ENCODE results near the gene RHD. TPM values are rescaled to one million over a fixed set of nuclear protein-coding genes. Genes with fewer than 3 reads are reported as not detected.

Gene RHD
- total and polyA plus RNA-seq, 2 experiments from 2014 or later: 0.21 to 0.26 TPM

Other genes starting within 250 kb of the RHD start
- 22.9 and 24.6 TPM in 2 replicates for gene SYF2, start 40.0 kb upstream of the RHD start, total RNA-seq (2014; rRNA removed; shearing (Covaris generic))
- gene SYF2, start 40.0 kb upstream of the RHD start, polyA plus RNA-seq (2016; fragmentation: Nextera tagmentation; extraction: Ambion mirVana): 74.5 and 82.6 TPM in 2 replicates
- gene RSRP1, start 25.1 kb upstream of the RHD start, total RNA-seq (2014; rRNA removed; shearing (Covaris generic)): 91.4 and 107 TPM in 2 replicates
- 77.0 and 93.7 TPM in 2 replicates for gene RSRP1, start 25.1 kb upstream of the RHD start, polyA plus RNA-seq (2016; fragmentation: Nextera tagmentation; extraction: Ambion mirVana)
- 71.4 and 74.9 TPM in 2 replicates for gene TMEM50A, start 65.8 kb downstream of the RHD start, total RNA-seq (2014; rRNA removed; shearing (Covaris generic))
- 181 and 189 TPM in 2 replicates for gene TMEM50A, start 65.8 kb downstream of the RHD start, polyA plus RNA-seq (2016; fragmentation: Nextera tagmentation; extraction: Ambion mirVana)
- 0.17 TPM in 1 of 2 replicates, not detected in the other for gene RHCE, start 148.3 kb downstream of the RHD start, total RNA-seq (2014; rRNA removed; shearing (Covaris generic))
- gene RHCE, start 148.3 kb downstream of the RHD start, polyA plus RNA-seq (2016; fragmentation: Nextera tagmentation; extraction: Ambion mirVana): 0.15 and 0.38 TPM in 2 replicates
- gene MACO1, start 158.4 kb downstream of the RHD start, total RNA-seq (2014; rRNA removed; shearing (Covaris generic)): 8.9 and 9.8 TPM in 2 replicates
- gene MACO1, start 158.4 kb downstream of the RHD start, polyA plus RNA-seq (2016; fragmentation: Nextera tagmentation; extraction: Ambion mirVana): 10.3 and 10.6 TPM in 2 replicates

All from GM23338 (cell line).